HUES64 (cell line): ENCODE data around the gene TNRC6B.
"Not testable (repeated sequence)": the region's sequence is repeated elsewhere in the genome, so short reads cannot be mapped to it uniquely, and the experiment has no call there.

Experiments
- H3K27ac ChIP-seq: 2 replicates; pipeline ENCODE4 v1.7.0; 2013; ENCODE audit warnings: low read depth, low read length, inconsistent platforms
- H3K27me3 ChIP-seq: 2 replicates; pipeline ENCODE4 v1.6.1; 2013; ENCODE audit warnings: mild to moderate bottlenecking, low read length; ENCODE audit not compliant: insufficient read depth
- H3K36me3 ChIP-seq: 2 replicates; pipeline ENCODE4 v1.6.1; 2013; ENCODE audit warnings: mild to moderate bottlenecking, low read length; ENCODE audit not compliant: insufficient read depth
- H3K4me1 ChIP-seq: 2 replicates; pipeline ENCODE4 v1.6.1; 2013; ENCODE audit warnings: mild to moderate bottlenecking, low read length, moderate library complexity; ENCODE audit not compliant: insufficient read depth
- H3K4me3 ChIP-seq: 2 replicates; pipeline ENCODE4 v1.5.1; 2013; ENCODE audit warnings: mild to moderate bottlenecking, low read length, moderate library complexity
- H3K9ac ChIP-seq: 2 replicates; pipeline ENCODE4 v1.6.1; 2013; ENCODE audit warnings: mild to moderate bottlenecking, low read depth, low read length
- H3K9me3 ChIP-seq: 2 replicates; pipeline ENCODE4 v1.6.1; 2013; ENCODE audit warnings: low read depth, low read length; ENCODE audit not compliant: insufficient read depth
- WGBS: fragments of 150-250, 120-280 bp; methylation state at CpG from one replicate; pipeline ENCODE4 v1.1.7; 2013; ENCODE audit warnings: missing lambda C conversion rate; 5-methylcytosine and 5-hydroxymethylcytosine counted together

TNRC6B gene

GRCh38 chr22:40165537-40165936, 12.2 kb upstream of the TNRC6B start:
- not testable (repeated sequence) for H3K36me3 ChIP-seq, H3K27ac ChIP-seq, H3K4me1 ChIP-seq, H3K4me3 ChIP-seq, H3K9me3 ChIP-seq, H3K27me3 ChIP-seq, H3K9ac ChIP-seq
- 94% methylated on average over 2 of the region's 2 CpGs for WGBS

GRCh38 chr22:40175611-40176244, 2.0 kb upstream of the TNRC6B start:
- Histone ChIP-seq H3K9me3 (no peaks in the 10 kb centered on the region), H3K9ac (no peak overlapping the region), H3K27ac (peak overlapping the region; percentile 37; the same call in 1 of the 2 replicates), H3K4me3 (no peak overlapping the region), H3K27me3 (no peaks in the 10 kb centered on the region), H3K4me1 (peaks cover 29% of the 10 kb centered on the region), H3K36me3 (no peaks in the 10 kb centered on the region)
- 97% methylated on average over 12 of the region's 12 CpGs for WGBS

- Histone ChIP-seq H3K36me3 (no peaks in the 10 kb centered on the region), H3K4me1 (peaks cover 36% of the 10 kb centered on the region), H3K4me3 (peak overlapping the region; percentile 91), H3K27me3 (no peaks in the 10 kb centered on the region), H3K9me3 (no peaks in the 10 kb centered on the region), H3K9ac (peak overlapping the region; percentile 11), H3K27ac (peak overlapping the region; percentile 98)
- 2% methylated on average over 13 of the region's 14 CpGs for WGBS
Measured at GRCh38 chr22:40176921-40177737, 596 bp upstream of the TNRC6B start.

- peaks cover 50% of the 10 kb centered on the region for H3K4me1 ChIP-seq
Measured at GRCh38 chr22:40178417-40179409, 988 bp downstream of the TNRC6B start.

GRCh38 chr22:40179526-40179925, 1.8 kb downstream of the TNRC6B start:
- peak overlapping the region; percentile 91 for H3K4me3 ChIP-seq

More at GRCh38 chr22:40178417-40179409, 988 bp downstream of the TNRC6B start:
- H3K4me3 ChIP-seq, result peak overlapping the region; percentile 91
- H3K27me3 ChIP-seq, result no peaks in the 10 kb centered on the region
- H3K27ac ChIP-seq, result peak overlapping the region; percentile 98
- H3K9me3 ChIP-seq, result no peaks in the 10 kb centered on the region
- peak overlapping the region; percentile 99 for H3K9ac ChIP-seq
- no peaks in the 10 kb centered on the region for H3K36me3 ChIP-seq
- WGBS, result under 1% methylated on average over 10 of the region's 17 CpGs

GRCh38 chr22:40180403-40180802, 2.7 kb downstream of the TNRC6B start:
- Histone ChIP-seq H3K4me1 (peaks cover 52% of the 10 kb centered on the region), H3K27ac (no peak overlapping the region; the same call in 1 of the 2 replicates), H3K4me3 (peak overlapping the region; percentile 91), H3K27me3 (no peaks in the 10 kb centered on the region), H3K36me3 (no peaks in the 10 kb centered on the region), H3K9me3 (no peaks in the 10 kb centered on the region), H3K9ac (no peak overlapping the region)
- 62% methylated on average over 4 of the region's 4 CpGs for WGBS

More at GRCh38 chr22:40179526-40179925, 1.8 kb downstream of the TNRC6B start:
- 0% methylated on average over 1 of the region's 2 CpGs for WGBS
- Histone ChIP-seq H3K4me1 (peaks cover 53% of the 10 kb centered on the region), H3K27ac (peak overlapping the region; percentile 98; the same call in 1 of the 2 replicates), H3K36me3 (no peaks in the 10 kb centered on the region), H3K9ac (peak overlapping the region; percentile 99; the same call in 1 of the 2 replicates), H3K9me3 (no peaks in the 10 kb centered on the region), H3K27me3 (no peaks in the 10 kb centered on the region)

- peaks cover 45% of the 10 kb centered on the region for H3K4me1 ChIP-seq
- no peak overlapping the region for H3K4me3 ChIP-seq
- no peak overlapping the region for H3K27ac ChIP-seq
- H3K9ac ChIP-seq, result no peak overlapping the region
- H3K9me3 ChIP-seq, result no peaks in the 10 kb centered on the region
- H3K36me3 ChIP-seq, result no peaks in the 10 kb centered on the region
- 87% methylated on average over 3 of the region's 3 CpGs for WGBS
- no peaks in the 10 kb centered on the region for H3K27me3 ChIP-seq
Measured at GRCh38 chr22:40181323-40181722, 3.6 kb downstream of the TNRC6B start.

GRCh38 chr22:40182231-40182835, 4.6 kb downstream of the TNRC6B start:
- WGBS, result 100% methylated on average over 1 of the region's 4 CpGs
- Histone ChIP-seq H3K9me3 (no peaks in the 10 kb centered on the region), H3K27ac (no peak overlapping the region), H3K4me1 (peaks cover 46% of the 10 kb centered on the region), H3K36me3 (no peaks in the 10 kb centered on the region), H3K9ac (no peak overlapping the region), H3K27me3 (no peaks in the 10 kb centered on the region), H3K4me3 (no peak overlapping the region)

GRCh38 chr22:40183029-40183581, 5.4 kb downstream of the TNRC6B start:
- Histone ChIP-seq H3K9me3 (no peaks in the 10 kb centered on the region), H3K27ac (no peak overlapping the region), H3K9ac (peak overlapping the region; percentile 32; the same call in 1 of the 2 replicates), H3K4me3 (0 out of 2 replicates have a peak overlapping the region, but pooled peaks have one; percentile 7), H3K36me3 (no peaks in the 10 kb centered on the region), H3K27me3 (no peaks in the 10 kb centered on the region), H3K4me1 (peaks cover 51% of the 10 kb centered on the region)
- WGBS, result 74% methylated on average over 9 of the region's 9 CpGs

GRCh38 chr22:40183603-40184002, 5.9 kb downstream of the TNRC6B start:
- not testable (repeated sequence) for H3K27me3 ChIP-seq, H3K4me3 ChIP-seq, H3K36me3 ChIP-seq, H3K9ac ChIP-seq, H3K27ac ChIP-seq, H3K9me3 ChIP-seq
- WGBS, result 90% methylated on average over 12 of the region's 13 CpGs
- peaks cover 53% of the 10 kb centered on the region for H3K4me1 ChIP-seq
